Upper lobe of left lung (tissue), 6 donors: ENCODE results near the gene MOB3B. TPM values are rescaled to one million over a fixed set of nuclear protein-coding genes. Genes with fewer than 3 reads are reported as not detected.
A peak's percentile ranks its signal among the peaks of the same experiment; 100 is the strongest.

Experiments used
- ATAC-seq, 2 donors: fragments of 200-7000 bp; cut with Tn5 transposase; one replicate each; pipeline ENCODE4 v1.9.1; 2022; ENCODE audit warnings: mild to moderate bottlenecking in 2 of 2, moderate library complexity in 2 of 2; ENCODE audit not compliant: low FRiP score in 2 of 2
- DNase-seq, 2 donors: peaks; one replicate each; pipeline ENCODE4 v3.0.0-alpha.2; 2019 to 2020
- H3K27ac ChIP-seq, 4 donors: fragments of 200-600 bp; sonication (generic); one replicate each; pipeline ENCODE4 v1.5.1; 2016 to 2019
- H3K27me3 ChIP-seq, 4 donors: fragments of 200-600 bp; sonication (generic); one replicate each; pipeline ENCODE4 v1.5.1; 2017 to 2019
- H3K36me3 ChIP-seq, 4 donors: fragments of 200-600 bp; sonication (generic); one replicate each; pipeline ENCODE4 v1.5.1; 2016 to 2019
- H3K4me1 ChIP-seq, 4 donors: fragments of 200-600 bp; sonication (generic); one replicate each; pipeline ENCODE4 v1.5.1; 2018 to 2019
- H3K4me3 ChIP-seq, 4 donors: fragments of 200-600 bp; sonication (generic); one replicate each; pipeline ENCODE4 v1.5.1; 2017 to 2019; ENCODE audit warnings: mild to moderate bottlenecking in 2 of 4, moderate library complexity in 1 of 4
- H3K9me3 ChIP-seq, 4 donors: fragments of 200-600 bp; sonication (generic); one replicate each; pipeline ENCODE4 v1.5.1; 2018 to 2019
- CTCF ChIP-seq, 6 experiments: fragments of 450-650 bp in 4 of 6; fragments of 200-600 bp in 2 of 6; sonication (generic) in 2 of 6; IDR thresholded peaks; one replicate each; pipeline ENCODE4 v1.5.1; 2016 to 2019; ENCODE audit warnings: antibody characterized with exemption in 6 of 6
- EP300 ChIP-seq, 4 donors: sonication (generic); formaldehyde crosslinking; IDR thresholded peaks; one replicate each; pipeline ENCODE4 v1.5.1; 2017; ENCODE audit warnings: antibody characterized with exemption in 4 of 4, control low read depth in 2 of 4
- POLR2A ChIP-seq, 4 donors: fragments of 450-650 bp; IDR thresholded peaks; one replicate each; pipeline ENCODE4 v1.5.1; 2016 to 2017; ENCODE audit warnings: antibody characterized with exemption in 4 of 4, mild to moderate bottlenecking in 2 of 4
- POLR2AphosphoS5 ChIP-seq, 2 donors: sonication (generic); formaldehyde crosslinking; IDR thresholded peaks; one replicate each; pipeline ENCODE4 v1.5.1; 2017; ENCODE audit warnings: antibody characterized with exemption in 2 of 2
- WGBS, 2 donors: methylation state at CpG; one replicate each; pipeline ENCODE4 v1.1.5; 2017 to 2018; 5-methylcytosine and 5-hydroxymethylcytosine counted together
- total RNA-seq, 6 donors: library from RNA; depleted of rRNA in 4 of 6; stranded (reverse); fragments of >200 nt in 4 of 6; gene quantifications; one replicate each; pipeline versions ENCODE4 v1.1.0 to v1.2.1, GENCODE V29; 2016 to 2021
- donor health status: DM: no; HTN: no; CAD: no; lungs with moderate emphysema.
- donor health status: DM: no; HTN: yes; CAD: no; lungs with severe emphysema.

Gene MOB3B
- total RNA-seq, 6 donors from 2014 or later = 4.2 to 20.7 (median 8.3) TPM

DNA sequence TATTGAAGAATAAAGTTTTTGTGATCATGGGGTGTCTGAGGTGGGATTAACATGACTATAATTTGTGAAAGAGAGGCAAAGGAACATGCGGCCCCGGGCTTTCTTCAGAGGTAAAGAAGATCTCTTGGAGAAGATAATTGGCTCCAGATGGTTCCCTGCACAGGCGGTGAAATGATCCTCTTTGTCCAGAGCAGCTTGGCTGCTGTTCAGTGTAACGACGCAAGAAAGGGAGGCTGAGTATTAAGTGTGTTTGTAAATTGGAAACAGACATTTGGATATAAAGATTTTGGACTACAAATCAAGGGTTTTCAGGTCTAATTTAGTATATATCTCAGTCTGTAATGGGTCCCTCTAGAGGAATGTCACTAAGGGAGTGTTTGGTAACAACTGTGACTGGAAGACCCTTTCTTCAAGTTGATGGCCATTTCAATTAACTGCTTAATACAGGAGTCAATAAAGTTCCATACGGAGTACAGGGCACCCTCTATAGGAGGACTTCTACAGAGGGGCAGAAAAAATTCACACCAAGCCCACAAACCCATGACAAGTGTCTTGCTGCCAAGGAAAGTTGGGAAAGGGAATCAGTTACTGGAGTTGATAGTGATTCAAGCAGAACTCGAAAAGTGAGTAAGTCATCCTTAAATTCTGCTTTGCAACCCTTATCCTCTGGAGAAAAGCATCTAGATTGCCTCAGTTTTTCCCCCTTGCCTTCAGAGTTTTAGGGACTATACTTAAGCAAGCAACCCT, 236.8 kb downstream of the MOB3B start:
- TF ChIP-seq CTCF (IDR thresholded peaks at IDR 0.05) (no peak), POLR2AphosphoS5 (IDR thresholded peaks at IDR 0.05) (no peak), EP300 (IDR thresholded peaks at IDR 0.05) (no peak), POLR2A (IDR thresholded peaks at IDR 0.05) (no peak)
- H3K36me3 ChIP-seq = no peaks in the 10 kb centered on the region
- H3K4me1 ChIP-seq = no peaks in the 10 kb centered on the region
- no peak for DNase-seq
- 82 to 87% methylated on average over 7 of the region's 7 CpGs for WGBS, 2 donors
- no peak overlapping the region for H3K4me3 ChIP-seq
- peak in 1 of 2 donors; percentile 92 for ATAC-seq
- H3K9me3 ChIP-seq = no peaks in the 10 kb centered on the region
- H3K27ac ChIP-seq = no peak overlapping the region
- H3K27me3 ChIP-seq = no peaks in the 10 kb centered on the region

- 74 to 80% methylated on average over 8 of the region's 8 CpGs for WGBS, 2 donors
- H3K27ac ChIP-seq = no peak overlapping the region
- H3K4me1 ChIP-seq = no peaks in the 10 kb centered on the region
- no peaks in the 10 kb centered on the region for H3K36me3 ChIP-seq
- no peaks in the 10 kb centered on the region for H3K27me3 ChIP-seq
- DNase-seq = no peak
- no peaks in the 10 kb centered on the region for H3K9me3 ChIP-seq
- no peak for TF ChIP-seq POLR2A (IDR thresholded peaks at IDR 0.05)
- TF ChIP-seq EP300 (IDR thresholded peaks at IDR 0.05) = no peak
- no peak for TF ChIP-seq POLR2AphosphoS5 (IDR thresholded peaks at IDR 0.05)
- TF ChIP-seq CTCF (IDR thresholded peaks at IDR 0.05) = no peak
- no peak overlapping the region for H3K4me3 ChIP-seq
- ATAC-seq = no peak
Measured at GRCh38 chr9:27291292-27291691, 238.3 kb downstream of the MOB3B start.

DNA sequence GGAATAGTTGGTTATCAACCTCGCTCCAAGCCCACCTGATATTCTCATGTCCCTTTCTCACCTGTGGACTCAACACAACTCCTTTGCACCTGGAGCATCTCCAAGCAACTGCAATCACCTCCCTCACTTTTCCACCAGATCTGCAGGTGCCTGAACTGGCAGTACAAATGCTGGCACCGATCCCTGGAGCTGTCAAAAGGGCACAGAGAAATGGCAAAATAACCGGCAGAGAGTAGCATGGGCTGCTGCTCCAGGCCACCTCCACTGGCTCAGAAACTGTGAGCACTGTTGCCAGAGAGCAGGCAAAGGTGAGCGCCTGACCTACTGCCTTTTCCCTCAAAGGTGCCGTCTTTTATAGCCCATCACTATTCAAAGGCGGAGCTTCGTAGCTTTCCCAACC, 247.3 kb downstream of the MOB3B start:
- ATAC-seq = no peak
- Histone ChIP-seq H3K4me1 (peaks cover 0 to 6% (median 2%) of the 10 kb centered on the region in 4 donors), H3K27me3 (no peaks in the 10 kb centered on the region), H3K27ac (no peak overlapping the region), H3K4me3 (no peak overlapping the region), H3K36me3 (no peaks in the 10 kb centered on the region), H3K9me3 (no peaks in the 10 kb centered on the region)
- WGBS, 2 donors = 89% methylated on average over 7 of the region's 7 CpGs
- DNase-seq = no peak
- TF ChIP-seq POLR2A (IDR thresholded peaks at IDR 0.05) = no peak
- TF ChIP-seq POLR2AphosphoS5 (IDR thresholded peaks at IDR 0.05) = no peak
- no peak for TF ChIP-seq CTCF (IDR thresholded peaks at IDR 0.05)

- no peaks in the 10 kb centered on the region for H3K9me3 ChIP-seq
- H3K4me3 ChIP-seq = no peak overlapping the region
- WGBS, 2 donors = 31 to 32% methylated on average over 5 of the region's 5 CpGs
- H3K27me3 ChIP-seq = no peaks in the 10 kb centered on the region
- H3K36me3 ChIP-seq = no peaks in the 10 kb centered on the region
- H3K27ac ChIP-seq = no peak overlapping the region
- no peak for TF ChIP-seq EP300 (IDR thresholded peaks at IDR 0.05)
- no peak for TF ChIP-seq POLR2AphosphoS5 (IDR thresholded peaks at IDR 0.05)
- no peak for TF ChIP-seq POLR2A (IDR thresholded peaks at IDR 0.05)
- no peak for TF ChIP-seq CTCF (IDR thresholded peaks at IDR 0.05)
- DNase-seq (no peak), ATAC-seq (peak in 1 of 2 donors; percentile 68)
- peaks cover 0 to 12% (median 3%) of the 10 kb centered on the region in 4 donors for H3K4me1 ChIP-seq
Measured at GRCh38 chr9:27280860-27281259, 248.8 kb downstream of the MOB3B start.

DNA sequence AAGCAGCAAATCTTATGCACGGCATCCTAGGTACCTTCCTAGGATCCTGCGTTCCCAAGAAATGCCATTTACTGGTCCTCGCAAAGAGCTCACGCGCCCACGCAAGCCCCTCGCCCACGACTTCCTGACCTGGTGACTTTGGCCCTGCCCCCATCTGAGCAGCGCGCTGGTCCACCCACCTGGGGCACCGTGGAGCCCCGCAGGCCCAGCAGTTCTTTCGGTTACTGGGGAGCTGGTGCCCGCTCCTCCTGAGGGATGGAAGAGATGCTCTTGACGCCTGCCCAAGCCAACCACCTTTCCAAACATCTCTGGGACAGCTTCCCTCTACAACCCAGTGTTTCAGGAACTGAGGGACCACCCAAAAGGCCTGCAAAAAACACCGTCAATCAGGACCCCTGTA, 249.4 kb downstream of the MOB3B start:
- H3K36me3 ChIP-seq = no peaks in the 10 kb centered on the region
- peak in 1 of 2 donors; percentile 58 for DNase-seq
- no peaks in the 10 kb centered on the region for H3K9me3 ChIP-seq
- no peak overlapping the region for H3K4me3 ChIP-seq
- no peak overlapping the region for H3K27ac ChIP-seq
- 90 to 92% methylated on average over 10 to 16 of the region's 16 CpGs for WGBS, 2 donors
- peaks cover 0 to 12% (median 3%) of the 10 kb centered on the region in 4 donors for H3K4me1 ChIP-seq
- ATAC-seq = no peak
- no peaks in the 10 kb centered on the region for H3K27me3 ChIP-seq
- TF ChIP-seq POLR2AphosphoS5 (IDR thresholded peaks at IDR 0.05) (no peak), CTCF (IDR thresholded peaks at IDR 0.05) (no peak), EP300 (IDR thresholded peaks at IDR 0.05) (no peak), POLR2A (IDR thresholded peaks at IDR 0.05) (no peak)
